Measurements from ENCODE around the gene TRMT10B. TPM values are rescaled to one million over a fixed set of nuclear protein-coding genes. Genes with fewer than 3 reads are reported as not detected.

The TRMT10B gene
- total and polyA plus RNA-seq, 2 of the 13 experiments (the other 11 are each of a cell fraction or from before 2014, with no cell fraction given): 3.1 to 3.9 TPM

DNA sequence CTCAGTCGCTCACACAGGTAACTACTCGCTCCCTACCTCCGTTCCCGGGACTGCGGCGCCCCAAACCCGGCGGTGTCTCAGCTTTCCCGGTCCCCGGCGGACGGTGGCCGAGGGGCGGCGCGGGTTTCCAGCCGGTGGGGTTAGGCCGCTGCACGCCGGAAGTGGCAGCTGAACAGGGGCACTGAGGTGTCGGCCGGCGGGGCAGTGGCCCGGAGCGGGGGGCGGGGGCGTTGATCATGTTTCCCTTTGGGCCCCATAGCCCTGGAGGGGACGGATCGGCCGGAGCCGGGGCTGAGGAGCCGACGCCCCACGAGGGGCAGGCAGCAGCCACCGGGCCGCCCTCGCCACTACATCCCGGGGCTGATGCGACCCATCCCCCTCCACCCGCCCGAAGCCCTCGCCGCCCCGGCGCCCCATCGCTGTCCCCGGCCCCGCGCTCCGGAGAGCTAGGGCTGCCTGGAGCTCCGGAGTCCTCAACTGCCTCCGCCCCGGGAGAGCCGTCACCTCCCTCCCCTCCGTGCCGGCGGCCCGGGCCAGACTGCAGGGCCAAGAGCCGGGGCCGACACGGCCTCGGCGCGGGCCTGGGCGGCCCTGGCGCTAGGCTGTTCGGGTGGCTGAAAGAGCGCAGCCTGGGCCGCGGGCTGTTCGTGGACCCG, 47.2 kb downstream of the TRMT10B start, which contains the start of gene DCAF10 (continued):
- TF ChIP-seq, protein P1, sequence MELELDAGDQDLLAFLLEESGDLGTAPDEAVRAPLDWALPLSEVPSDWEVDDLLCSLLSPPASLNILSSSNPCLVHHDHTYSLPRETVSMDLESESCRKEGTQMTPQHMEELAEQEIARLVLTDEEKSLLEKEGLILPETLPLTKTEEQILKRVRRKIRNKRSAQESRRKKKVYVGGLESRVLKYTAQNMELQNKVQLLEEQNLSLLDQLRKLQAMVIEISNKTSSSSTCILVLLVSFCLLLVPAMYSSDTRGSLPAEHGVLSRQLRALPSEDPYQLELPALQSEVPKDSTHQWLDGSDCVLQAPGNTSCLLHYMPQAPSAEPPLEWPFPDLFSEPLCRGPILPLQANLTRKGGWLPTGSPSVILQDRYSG (CRISPR knock-in tag; IDR thresholded peaks at IDR 0.05): no peak
- peak; percentile 50; the same call in 1 of the 2 replicates for TF ChIP-seq RARA (CRISPR knock-in tag; IDR thresholded peaks at IDR 0.05)
- TF ChIP-seq SCMH1 (CRISPR knock-in tag; IDR thresholded peaks at IDR 0.05; ENCODE audit: borderline replicate concordance): no peak
- TF ChIP-seq FOXO1 (CRISPR knock-in tag; IDR thresholded peaks at IDR 0.05): peak; percentile 92
- TF ChIP-seq HNRNPLL (IDR thresholded peaks at IDR 0.05; ENCODE audit: low read depth, low read length, poor library complexity, severe bottlenecking): peak; percentile 78
- TF ChIP-seq U2AF1 (optimal IDR thresholded peaks at IDR 0.05; ENCODE audit: low read depth, low read length): peak; percentile 82
- peak; percentile 90 for TF ChIP-seq ZNF768 (CRISPR knock-in tag; IDR thresholded peaks at IDR 0.05)
- TF ChIP-seq ZNF598 (CRISPR knock-in tag; IDR thresholded peaks at IDR 0.05; ENCODE audit: borderline replicate concordance): no peak
- TF ChIP-seq, protein P2, sequence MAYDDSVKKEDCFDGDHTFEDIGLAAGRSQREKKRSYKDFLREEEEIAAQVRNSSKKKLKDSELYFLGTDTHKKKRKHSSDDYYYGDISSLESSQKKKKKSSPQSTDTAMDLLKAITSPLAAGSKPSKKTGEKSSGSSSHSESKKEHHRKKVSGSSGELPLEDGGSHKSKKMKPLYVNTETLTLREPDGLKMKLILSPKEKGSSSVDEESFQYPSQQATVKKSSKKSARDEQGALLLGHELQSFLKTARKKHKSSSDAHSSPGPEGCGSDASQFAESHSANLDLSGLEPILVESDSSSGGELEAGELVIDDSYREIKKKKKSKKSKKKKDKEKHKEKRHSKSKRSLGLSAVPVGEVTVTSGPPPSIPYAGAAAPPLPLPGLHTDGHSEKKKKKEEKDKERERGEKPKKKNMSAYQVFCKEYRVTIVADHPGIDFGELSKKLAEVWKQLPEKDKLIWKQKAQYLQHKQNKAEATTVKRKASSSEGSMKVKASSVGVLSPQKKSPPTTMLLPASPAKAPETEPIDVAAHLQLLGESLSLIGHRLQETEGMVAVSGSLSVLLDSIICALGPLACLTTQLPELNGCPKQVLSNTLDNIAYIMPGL (CRISPR knock-in tag; IDR thresholded peaks at IDR 0.05; ENCODE audit: borderline replicate concordance in 1 of 2, low read depth in 1 of 2): peak; percentile 97 to 99
- peak; percentile 20; the same call in 1 of the 2 replicates for TF ChIP-seq NR2F6 (IDR thresholded peaks at IDR 0.05)
- peak; percentile 71; the same call in 1 of the 2 replicates for TF ChIP-seq NR2F6 (CRISPR knock-in tag; IDR thresholded peaks at IDR 0.05)
- TF ChIP-seq, protein P3, sequence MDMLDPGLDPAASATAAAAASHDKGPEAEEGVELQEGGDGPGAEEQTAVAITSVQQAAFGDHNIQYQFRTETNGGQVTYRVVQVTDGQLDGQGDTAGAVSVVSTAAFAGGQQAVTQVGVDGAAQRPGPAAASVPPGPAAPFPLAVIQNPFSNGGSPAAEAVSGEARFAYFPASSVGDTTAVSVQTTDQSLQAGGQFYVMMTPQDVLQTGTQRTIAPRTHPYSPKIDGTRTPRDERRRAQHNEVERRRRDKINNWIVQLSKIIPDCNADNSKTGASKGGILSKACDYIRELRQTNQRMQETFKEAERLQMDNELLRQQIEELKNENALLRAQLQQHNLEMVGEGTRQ (IDR thresholded peaks at IDR 0.05; ENCODE audit: low read depth, low read length): no peak
- TF ChIP-seq, protein P3 (CRISPR knock-in tag; IDR thresholded peaks at IDR 0.05; ENCODE audit: borderline replicate concordance): peak; percentile 46; the same call in 1 of the 2 replicates
- TF ChIP-seq, protein P4, sequence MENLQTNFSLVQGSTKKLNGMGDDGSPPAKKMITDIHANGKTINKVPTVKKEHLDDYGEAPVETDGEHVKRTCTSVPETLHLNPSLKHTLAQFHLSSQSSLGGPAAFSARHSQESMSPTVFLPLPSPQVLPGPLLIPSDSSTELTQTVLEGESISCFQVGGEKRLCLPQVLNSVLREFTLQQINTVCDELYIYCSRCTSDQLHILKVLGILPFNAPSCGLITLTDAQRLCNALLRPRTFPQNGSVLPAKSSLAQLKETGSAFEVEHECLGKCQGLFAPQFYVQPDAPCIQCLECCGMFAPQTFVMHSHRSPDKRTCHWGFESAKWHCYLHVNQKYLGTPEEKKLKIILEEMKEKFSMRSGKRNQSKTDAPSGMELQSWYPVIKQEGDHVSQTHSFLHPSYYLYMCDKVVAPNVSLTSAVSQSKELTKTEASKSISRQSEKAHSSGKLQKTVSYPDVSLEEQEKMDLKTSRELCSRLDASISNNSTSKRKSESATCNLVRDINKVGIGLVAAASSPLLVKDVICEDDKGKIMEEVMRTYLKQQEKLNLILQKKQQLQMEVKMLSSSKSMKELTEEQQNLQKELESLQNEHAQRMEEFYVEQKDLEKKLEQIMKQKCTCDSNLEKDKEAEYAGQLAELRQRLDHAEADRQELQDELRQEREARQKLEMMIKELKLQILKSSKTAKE (CRISPR knock-in tag; IDR thresholded peaks at IDR 0.05; ENCODE audit: borderline replicate concordance): peak; percentile 72; the same call in 1 of the 2 replicates
- no peak for TF ChIP-seq PTBP1 (IDR thresholded peaks at IDR 0.05; ENCODE audit: low read depth, low read length, poor library complexity, severe bottlenecking)
- peak; percentile 32; the same call in 1 of the 2 replicates for TF ChIP-seq ZNF562 (CRISPR knock-in tag; IDR thresholded peaks at IDR 0.05; ENCODE audit: borderline replicate concordance)
- no peak for TF ChIP-seq HHEX (CRISPR knock-in tag; IDR thresholded peaks at IDR 0.05)
- peak; percentile 89; the same call in 1 of the 2 replicates for TF ChIP-seq ZIK1 (CRISPR knock-in tag; IDR thresholded peaks at IDR 0.05; ENCODE audit: borderline replicate concordance, low read depth)
- no peak; the same call in 1 of the 2 replicates for TF ChIP-seq SETDB1 (CRISPR knock-in tag; IDR thresholded peaks at IDR 0.05; ENCODE audit: borderline replicate concordance)
- TF ChIP-seq TCF7L2 (IDR thresholded peaks at IDR 0.05; ENCODE audit: low read depth, low read length): no peak
- peak; percentile 80; the same call in 1 of the 2 replicates for TF ChIP-seq ZNF670 (CRISPR knock-in tag; IDR thresholded peaks at IDR 0.05; ENCODE audit: borderline replicate concordance)
- peak; percentile 94 for TF ChIP-seq ZNF354B (CRISPR knock-in tag; IDR thresholded peaks at IDR 0.05)
